GM23338 (cell line): ENCODE measurements around the gene KPNA5. TPM values are rescaled to one million over a fixed set of nuclear protein-coding genes. Genes with fewer than 3 reads are reported as not detected.

Source experiments
- ATAC-seq: fragments of 200-7000 bp; cut with Tn5 transposase; 3 replicates; pipeline ENCODE4 v1.9.1; 2020
- DNase-seq: peaks from one replicate; pipeline ENCODE4 v3.0.0-alpha.2; 2015; ENCODE audit warnings: low spot score
- H2AFZ ChIP-seq: fragments of 200-600 bp; sonication (generic); 2 replicates; pipeline ENCODE4 v1.8.0; 2016; ENCODE audit warnings: antibody characterized with exemption, mild to moderate bottlenecking, moderate library complexity
- H3F3A ChIP-seq: fragments of 200-600 bp; sonication (generic); replicated peaks from 2 replicates; pipeline ENCODE4 v1.8.0; 2017; ENCODE audit warnings: antibody characterized with exemption, mixed run types, low read depth
- H3K27ac ChIP-seq: fragments of 200-600 bp; sonication (generic); 2 replicates; pipeline ENCODE4 v1.6.1; 2016; ENCODE audit warnings: low read depth
- H3K27me3 ChIP-seq: fragments of 200-600 bp; sonication (generic); 2 replicates; pipeline ENCODE4 v1.8.0; 2016; ENCODE audit warnings: mild to moderate bottlenecking, mixed run types, moderate library complexity; ENCODE audit not compliant: insufficient read depth
- H3K36me3 ChIP-seq: fragments of 200-600 bp; sonication (generic); 2 replicates; pipeline ENCODE4 v1.8.0; 2016; ENCODE audit warnings: mild to moderate bottlenecking; ENCODE audit not compliant: insufficient read depth
- H3K4me1 ChIP-seq: fragments of 200-600 bp; sonication (generic); 2 replicates; pipeline ENCODE4 v1.8.0; 2016; ENCODE audit warnings: mild to moderate bottlenecking, moderate library complexity; ENCODE audit not compliant: insufficient read depth
- H3K4me2 ChIP-seq: fragments of 200-600 bp; sonication (generic); 2 replicates; pipeline ENCODE4 v1.7.1; 2017; ENCODE audit warnings: mixed run types
- H3K4me3 ChIP-seq: fragments of 200-600 bp; sonication (generic); 2 replicates; pipeline ENCODE4 v1.6.1; 2016; ENCODE audit warnings: mixed run types
- H3K79me2 ChIP-seq: fragments of 200-600 bp; sonication (generic); replicated peaks from 2 replicates; pipeline ENCODE4 v1.8.0; 2017; ENCODE audit warnings: mild to moderate bottlenecking; ENCODE audit not compliant: insufficient read depth
- H3K9me2 ChIP-seq: fragments of 200-600 bp; sonication (generic); 2 replicates; pipeline ENCODE4 v1.8.0; 2017; ENCODE audit not compliant: insufficient read depth
- H4K20me1 ChIP-seq: fragments of 200-600 bp; sonication (generic); replicated peaks from 2 replicates; pipeline ENCODE4 v1.8.0; 2017; ENCODE audit warnings: mild to moderate bottlenecking; ENCODE audit not compliant: insufficient read depth
- H3K27ac Mint-ChIP-seq: 2 replicates; pipeline ENCODE4 v1.8.0; 2020; ENCODE audit warnings: inconsistent platforms, mild to moderate bottlenecking, moderate library complexity, mixed read lengths
- H3K27me3 Mint-ChIP-seq: 3 replicates; pipeline ENCODE4 v1.8.0; 2022; ENCODE audit warnings: low read depth, mild to moderate bottlenecking, moderate library complexity, mixed read lengths, inconsistent platforms; ENCODE audit not compliant: insufficient read depth, poor library complexity
- H3K36me3 Mint-ChIP-seq: 3 replicates; pipeline ENCODE4 v1.8.0; 2021; ENCODE audit warnings: low read depth, mild to moderate bottlenecking, inconsistent platforms, moderate library complexity, mixed read lengths
- H3K4me1 Mint-ChIP-seq: 3 replicates; pipeline ENCODE4 v1.8.0; 2020; ENCODE audit warnings: mild to moderate bottlenecking, inconsistent platforms, mixed read lengths
- H3K4me3 Mint-ChIP-seq: 3 replicates; pipeline ENCODE4 v1.8.0; 2021; ENCODE audit warnings: moderate library complexity, mild to moderate bottlenecking, inconsistent platforms, mixed read lengths
- H3K9me3 Mint-ChIP-seq: 3 replicates; pipeline ENCODE4 v1.8.0; 2020; ENCODE audit warnings: moderate library complexity, mild to moderate bottlenecking, inconsistent platforms, mixed read lengths
- CREB1 ChIP-seq: fragments of 250-450 bp; sonication (Bioruptor Pico); IDR thresholded peaks from 2 replicates; pipeline ENCODE4 v1.5.0; 2020; ENCODE audit warnings: low read depth, mild to moderate bottlenecking, moderate library complexity
- EZH2 ChIP-seq: fragments of 200-600 bp; sonication (generic); IDR thresholded peaks from one replicate; pipeline ENCODE4 v1.8.0; 2017; ENCODE audit warnings: antibody characterized with exemption, mild to moderate bottlenecking, low read depth; ENCODE audit not compliant: unreplicated experiment
- EZH2phosphoT487 ChIP-seq: fragments of 200-600 bp; sonication (generic); IDR thresholded peaks from one replicate; pipeline ENCODE4 v1.8.1; 2018; ENCODE audit warnings: antibody characterized with exemption; ENCODE audit not compliant: unreplicated experiment
- JUNB ChIP-seq: IDR thresholded peaks from one replicate; pipeline ENCODE4 v1.6.1; 2016; ENCODE audit warnings: antibody characterized with exemption; ENCODE audit not compliant: unreplicated experiment
- NANOG ChIP-seq: IDR thresholded peaks from 2 replicates; pipeline ENCODE4 v1.6.1; 2016; ENCODE audit warnings: antibody characterized with exemption, borderline replicate concordance
- POLR2AphosphoS5 ChIP-seq: IDR thresholded peaks from 2 replicates; pipeline ENCODE4 v1.6.1; 2016; ENCODE audit warnings: antibody characterized with exemption, low read depth
- STAT1 ChIP-seq: IDR thresholded peaks from one replicate; pipeline ENCODE4 v1.6.1; 2016; ENCODE audit warnings: antibody characterized with exemption; ENCODE audit not compliant: unreplicated experiment
- ZNF331 ChIP-seq: fragments of 250-450 bp; sonication (Bioruptor Pico); IDR thresholded peaks from 2 replicates; pipeline ENCODE4 v1.5.0; 2020; ENCODE audit warnings: low read depth, mild to moderate bottlenecking, moderate library complexity
- polyA plus RNA-seq: library from polyadenylated mRNA; unstranded; fragments of >200 nt; fragmentation: Nextera tagmentation; extraction: Ambion mirVana; gene quantifications from 2 replicates; pipeline ENCODE4 v1.2.1, GENCODE V29; 2016
- total RNA-seq: library from RNA; depleted of rRNA; stranded (reverse); fragments of >200 nt; shearing (Covaris generic); gene quantifications from 2 replicates; pipeline ENCODE4 v1.2.3, GENCODE V29; 2014
- TF ChIP-seq, protein P1 (sequence below): IDR thresholded peaks from 2 replicates; pipeline ENCODE4 v1.6.1; 2016; ENCODE audit warnings: antibody characterized with exemption
- TF ChIP-seq, protein P2 (sequence below): fragments of 250-450 bp; sonication (Bioruptor Pico); IDR thresholded peaks from 2 replicates; pipeline ENCODE4 v1.5.0; 2020; ENCODE audit warnings: mild to moderate bottlenecking, moderate library complexity
- TF ChIP-seq, protein P3 (sequence below), 2 experiments: fragments of 200-600 bp in 1 of 2; sonication (generic) in 1 of 2; conservative IDR thresholded peaks; 2 replicates each; pipeline versions ENCODE4 v1.5.1 to v1.6.1; 2016 to 2017; ENCODE audit warnings: antibody characterized with exemption in 2 of 2, low read depth in 2 of 2, mild to moderate bottlenecking in 2 of 2, moderate library complexity in 1 of 2
- TF ChIP-seq, protein P4 (sequence below): IDR thresholded peaks from one replicate; pipeline ENCODE4 v1.6.1; 2018; ENCODE audit warnings: antibody characterized with exemption; ENCODE audit not compliant: unreplicated experiment

KPNA5 gene
- total and polyA plus RNA-seq, 2 experiments from 2014 or later = 6.9 to 16.3 TPM

DNA sequence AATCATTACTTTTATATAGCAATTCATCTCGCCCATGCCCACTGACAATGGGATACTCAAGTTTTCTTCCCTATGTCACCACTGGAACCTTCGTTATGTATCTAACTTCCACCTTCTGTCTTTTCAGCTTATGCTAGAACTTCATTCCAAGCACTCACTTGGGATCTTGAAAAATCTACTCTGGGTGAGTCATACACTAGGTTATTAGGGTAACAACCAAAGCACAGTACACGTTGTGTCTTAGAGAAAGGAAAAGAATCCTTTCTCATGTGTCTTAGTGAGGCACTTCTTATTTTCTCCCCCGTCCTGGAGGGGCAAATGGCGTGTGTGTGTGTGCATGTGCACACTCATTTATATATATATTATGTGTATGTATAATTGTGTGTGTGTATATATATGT is 102.8 kb downstream of the KPNA5 start:
- Histone ChIP-seq H4K20me1 (no peaks in the 10 kb centered on the region), H3K36me3 (no peaks in the 10 kb centered on the region), H3K27me3 (no peaks in the 10 kb centered on the region), H3K4me1 (no peaks in the 10 kb centered on the region), H3K79me2 (no peaks in the 10 kb centered on the region), H3F3A (no peaks in the 10 kb centered on the region), H3K27ac (no peak overlapping the region), H3K4me2 (no peak overlapping the region), H3K9me2 (no peaks in the 10 kb centered on the region), H2AFZ (no peak overlapping the region), H3K4me3 (no peak overlapping the region)
- ATAC-seq = no peak
- TF ChIP-seq POLR2AphosphoS5 = no peak
- no peak for TF ChIP-seq JUNB
- no peak for TF ChIP-seq CREB1 (CRISPR knock-in tag)
- no peak for TF ChIP-seq EZH2phosphoT487
- TF ChIP-seq, protein P1, sequence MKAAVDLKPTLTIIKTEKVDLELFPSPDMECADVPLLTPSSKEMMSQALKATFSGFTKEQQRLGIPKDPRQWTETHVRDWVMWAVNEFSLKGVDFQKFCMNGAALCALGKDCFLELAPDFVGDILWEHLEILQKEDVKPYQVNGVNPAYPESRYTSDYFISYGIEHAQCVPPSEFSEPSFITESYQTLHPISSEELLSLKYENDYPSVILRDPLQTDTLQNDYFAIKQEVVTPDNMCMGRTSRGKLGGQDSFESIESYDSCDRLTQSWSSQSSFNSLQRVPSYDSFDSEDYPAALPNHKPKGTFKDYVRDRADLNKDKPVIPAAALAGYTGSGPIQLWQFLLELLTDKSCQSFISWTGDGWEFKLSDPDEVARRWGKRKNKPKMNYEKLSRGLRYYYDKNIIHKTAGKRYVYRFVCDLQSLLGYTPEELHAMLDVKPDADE = no peak
- TF ChIP-seq, protein P2, sequence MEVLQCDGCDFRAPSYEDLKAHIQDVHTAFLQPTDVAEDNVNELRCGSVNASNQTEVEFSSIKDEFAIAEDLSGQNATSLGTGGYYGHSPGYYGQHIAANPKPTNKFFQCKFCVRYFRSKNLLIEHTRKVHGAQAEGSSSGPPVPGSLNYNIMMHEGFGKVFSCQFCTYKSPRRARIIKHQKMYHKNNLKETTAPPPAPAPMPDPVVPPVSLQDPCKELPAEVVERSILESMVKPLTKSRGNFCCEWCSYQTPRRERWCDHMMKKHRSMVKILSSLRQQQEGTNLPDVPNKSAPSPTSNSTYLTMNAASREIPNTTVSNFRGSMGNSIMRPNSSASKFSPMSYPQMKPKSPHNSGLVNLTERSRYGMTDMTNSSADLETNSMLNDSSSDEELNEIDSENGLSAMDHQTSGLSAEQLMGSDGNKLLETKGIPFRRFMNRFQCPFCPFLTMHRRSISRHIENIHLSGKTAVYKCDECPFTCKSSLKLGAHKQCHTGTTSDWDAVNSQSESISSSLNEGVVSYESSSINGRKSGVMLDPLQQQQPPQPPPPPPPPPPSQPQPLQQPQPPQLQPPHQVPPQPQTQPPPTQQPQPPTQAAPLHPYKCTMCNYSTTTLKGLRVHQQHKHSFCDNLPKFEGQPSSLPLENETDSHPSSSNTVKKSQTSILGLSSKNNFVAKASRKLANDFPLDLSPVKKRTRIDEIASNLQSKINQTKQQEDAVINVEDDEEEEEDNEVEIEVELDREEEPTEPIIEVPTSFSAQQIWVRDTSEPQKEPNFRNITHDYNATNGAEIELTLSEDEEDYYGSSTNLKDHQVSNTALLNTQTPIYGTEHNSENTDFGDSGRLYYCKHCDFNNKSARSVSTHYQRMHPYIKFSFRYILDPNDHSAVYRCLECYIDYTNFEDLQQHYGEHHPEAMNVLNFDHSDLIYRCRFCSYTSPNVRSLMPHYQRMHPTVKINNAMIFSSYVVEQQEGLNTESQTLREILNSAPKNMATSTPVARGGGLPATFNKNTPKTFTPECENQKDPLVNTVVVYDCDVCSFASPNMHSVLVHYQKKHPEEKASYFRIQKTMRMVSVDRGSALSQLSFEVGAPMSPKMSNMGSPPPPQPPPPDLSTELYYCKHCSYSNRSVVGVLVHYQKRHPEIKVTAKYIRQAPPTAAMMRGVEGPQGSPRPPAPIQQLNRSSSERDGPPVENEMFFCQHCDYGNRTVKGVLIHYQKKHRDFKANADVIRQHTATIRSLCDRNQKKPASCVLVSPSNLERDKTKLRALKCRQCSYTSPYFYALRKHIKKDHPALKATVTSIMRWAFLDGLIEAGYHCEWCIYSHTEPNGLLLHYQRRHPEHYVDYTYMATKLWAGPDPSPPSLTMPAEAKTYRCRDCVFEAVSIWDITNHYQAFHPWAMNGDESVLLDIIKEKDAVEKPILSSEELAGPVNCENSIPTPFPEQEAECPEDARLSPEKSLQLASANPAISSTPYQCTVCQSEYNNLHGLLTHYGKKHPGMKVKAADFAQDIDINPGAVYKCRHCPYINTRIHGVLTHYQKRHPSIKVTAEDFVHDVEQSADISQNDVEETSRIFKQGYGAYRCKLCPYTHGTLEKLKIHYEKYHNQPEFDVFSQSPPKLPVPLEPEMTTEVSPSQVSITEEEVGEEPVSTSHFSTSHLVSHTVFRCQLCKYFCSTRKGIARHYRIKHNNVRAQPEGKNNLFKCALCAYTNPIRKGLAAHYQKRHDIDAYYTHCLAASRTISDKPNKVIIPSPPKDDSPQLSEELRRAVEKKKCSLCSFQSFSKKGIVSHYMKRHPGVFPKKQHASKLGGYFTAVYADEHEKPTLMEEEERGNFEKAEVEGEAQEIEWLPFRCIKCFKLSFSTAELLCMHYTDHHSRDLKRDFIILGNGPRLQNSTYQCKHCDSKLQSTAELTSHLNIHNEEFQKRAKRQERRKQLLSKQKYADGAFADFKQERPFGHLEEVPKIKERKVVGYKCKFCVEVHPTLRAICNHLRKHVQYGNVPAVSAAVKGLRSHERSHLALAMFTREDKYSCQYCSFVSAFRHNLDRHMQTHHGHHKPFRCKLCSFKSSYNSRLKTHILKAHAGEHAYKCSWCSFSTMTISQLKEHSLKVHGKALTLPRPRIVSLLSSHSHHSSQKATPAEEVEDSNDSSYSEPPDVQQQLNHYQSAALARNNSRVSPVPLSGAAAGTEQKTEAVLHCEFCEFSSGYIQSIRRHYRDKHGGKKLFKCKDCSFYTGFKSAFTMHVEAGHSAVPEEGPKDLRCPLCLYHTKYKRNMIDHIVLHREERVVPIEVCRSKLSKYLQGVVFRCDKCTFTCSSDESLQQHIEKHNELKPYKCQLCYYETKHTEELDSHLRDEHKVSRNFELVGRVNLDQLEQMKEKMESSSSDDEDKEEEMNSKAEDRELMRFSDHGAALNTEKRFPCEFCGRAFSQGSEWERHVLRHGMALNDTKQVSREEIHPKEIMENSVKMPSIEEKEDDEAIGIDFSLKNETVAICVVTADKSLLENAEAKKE (CRISPR knock-in tag) = no peak
- no peak for TF ChIP-seq ZNF331 (CRISPR knock-in tag)
- TF ChIP-seq, protein P3, sequence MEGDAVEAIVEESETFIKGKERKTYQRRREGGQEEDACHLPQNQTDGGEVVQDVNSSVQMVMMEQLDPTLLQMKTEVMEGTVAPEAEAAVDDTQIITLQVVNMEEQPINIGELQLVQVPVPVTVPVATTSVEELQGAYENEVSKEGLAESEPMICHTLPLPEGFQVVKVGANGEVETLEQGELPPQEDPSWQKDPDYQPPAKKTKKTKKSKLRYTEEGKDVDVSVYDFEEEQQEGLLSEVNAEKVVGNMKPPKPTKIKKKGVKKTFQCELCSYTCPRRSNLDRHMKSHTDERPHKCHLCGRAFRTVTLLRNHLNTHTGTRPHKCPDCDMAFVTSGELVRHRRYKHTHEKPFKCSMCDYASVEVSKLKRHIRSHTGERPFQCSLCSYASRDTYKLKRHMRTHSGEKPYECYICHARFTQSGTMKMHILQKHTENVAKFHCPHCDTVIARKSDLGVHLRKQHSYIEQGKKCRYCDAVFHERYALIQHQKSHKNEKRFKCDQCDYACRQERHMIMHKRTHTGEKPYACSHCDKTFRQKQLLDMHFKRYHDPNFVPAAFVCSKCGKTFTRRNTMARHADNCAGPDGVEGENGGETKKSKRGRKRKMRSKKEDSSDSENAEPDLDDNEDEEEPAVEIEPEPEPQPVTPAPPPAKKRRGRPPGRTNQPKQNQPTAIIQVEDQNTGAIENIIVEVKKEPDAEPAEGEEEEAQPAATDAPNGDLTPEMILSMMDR (conservative IDR thresholded peaks at IDR 0.05; ENCODE audit: low read depth in 2 of 2) = no peak
- TF ChIP-seq STAT1 = no peak
- TF ChIP-seq, protein P4, sequence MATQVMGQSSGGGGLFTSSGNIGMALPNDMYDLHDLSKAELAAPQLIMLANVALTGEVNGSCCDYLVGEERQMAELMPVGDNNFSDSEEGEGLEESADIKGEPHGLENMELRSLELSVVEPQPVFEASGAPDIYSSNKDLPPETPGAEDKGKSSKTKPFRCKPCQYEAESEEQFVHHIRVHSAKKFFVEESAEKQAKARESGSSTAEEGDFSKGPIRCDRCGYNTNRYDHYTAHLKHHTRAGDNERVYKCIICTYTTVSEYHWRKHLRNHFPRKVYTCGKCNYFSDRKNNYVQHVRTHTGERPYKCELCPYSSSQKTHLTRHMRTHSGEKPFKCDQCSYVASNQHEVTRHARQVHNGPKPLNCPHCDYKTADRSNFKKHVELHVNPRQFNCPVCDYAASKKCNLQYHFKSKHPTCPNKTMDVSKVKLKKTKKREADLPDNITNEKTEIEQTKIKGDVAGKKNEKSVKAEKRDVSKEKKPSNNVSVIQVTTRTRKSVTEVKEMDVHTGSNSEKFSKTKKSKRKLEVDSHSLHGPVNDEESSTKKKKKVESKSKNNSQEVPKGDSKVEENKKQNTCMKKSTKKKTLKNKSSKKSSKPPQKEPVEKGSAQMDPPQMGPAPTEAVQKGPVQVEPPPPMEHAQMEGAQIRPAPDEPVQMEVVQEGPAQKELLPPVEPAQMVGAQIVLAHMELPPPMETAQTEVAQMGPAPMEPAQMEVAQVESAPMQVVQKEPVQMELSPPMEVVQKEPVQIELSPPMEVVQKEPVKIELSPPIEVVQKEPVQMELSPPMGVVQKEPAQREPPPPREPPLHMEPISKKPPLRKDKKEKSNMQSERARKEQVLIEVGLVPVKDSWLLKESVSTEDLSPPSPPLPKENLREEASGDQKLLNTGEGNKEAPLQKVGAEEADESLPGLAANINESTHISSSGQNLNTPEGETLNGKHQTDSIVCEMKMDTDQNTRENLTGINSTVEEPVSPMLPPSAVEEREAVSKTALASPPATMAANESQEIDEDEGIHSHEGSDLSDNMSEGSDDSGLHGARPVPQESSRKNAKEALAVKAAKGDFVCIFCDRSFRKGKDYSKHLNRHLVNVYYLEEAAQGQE = no peak
- no peak for TF ChIP-seq NANOG
- TF ChIP-seq EZH2 = no peak
- DNase-seq = no peak
- no peaks in the 10 kb centered on the region for H3K27me3 Mint-ChIP-seq
- H3K36me3 Mint-ChIP-seq = no peaks in the 10 kb centered on the region
- H3K4me1 Mint-ChIP-seq = no peaks in the 10 kb centered on the region
- no peaks in the 10 kb centered on the region for H3K9me3 Mint-ChIP-seq
- H3K4me3 Mint-ChIP-seq = no peak overlapping the region
- no peak overlapping the region for H3K27ac Mint-ChIP-seq
